Hematopoietic multipotent progenitor cell treated with erythropoietin and hydrocortisone succinate and interleukin-3 and kit ligand, for 17 days (in vitro differentiated cells): ENCODE data around the gene STAC.

ENCODE experiments used
- DNase-seq: peaks from one replicate; pipeline ENCODE4 v3.0.0-alpha.2; 2015; ENCODE audit warnings: low spot score

The STAC gene, protein sequence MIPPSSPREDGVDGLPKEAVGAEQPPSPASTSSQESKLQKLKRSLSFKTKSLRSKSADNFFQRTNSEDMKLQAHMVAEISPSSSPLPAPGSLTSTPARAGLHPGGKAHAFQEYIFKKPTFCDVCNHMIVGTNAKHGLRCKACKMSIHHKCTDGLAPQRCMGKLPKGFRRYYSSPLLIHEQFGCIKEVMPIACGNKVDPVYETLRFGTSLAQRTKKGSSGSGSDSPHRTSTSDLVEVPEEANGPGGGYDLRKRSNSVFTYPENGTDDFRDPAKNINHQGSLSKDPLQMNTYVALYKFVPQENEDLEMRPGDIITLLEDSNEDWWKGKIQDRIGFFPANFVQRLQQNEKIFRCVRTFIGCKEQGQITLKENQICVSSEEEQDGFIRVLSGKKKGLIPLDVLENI

DNA sequence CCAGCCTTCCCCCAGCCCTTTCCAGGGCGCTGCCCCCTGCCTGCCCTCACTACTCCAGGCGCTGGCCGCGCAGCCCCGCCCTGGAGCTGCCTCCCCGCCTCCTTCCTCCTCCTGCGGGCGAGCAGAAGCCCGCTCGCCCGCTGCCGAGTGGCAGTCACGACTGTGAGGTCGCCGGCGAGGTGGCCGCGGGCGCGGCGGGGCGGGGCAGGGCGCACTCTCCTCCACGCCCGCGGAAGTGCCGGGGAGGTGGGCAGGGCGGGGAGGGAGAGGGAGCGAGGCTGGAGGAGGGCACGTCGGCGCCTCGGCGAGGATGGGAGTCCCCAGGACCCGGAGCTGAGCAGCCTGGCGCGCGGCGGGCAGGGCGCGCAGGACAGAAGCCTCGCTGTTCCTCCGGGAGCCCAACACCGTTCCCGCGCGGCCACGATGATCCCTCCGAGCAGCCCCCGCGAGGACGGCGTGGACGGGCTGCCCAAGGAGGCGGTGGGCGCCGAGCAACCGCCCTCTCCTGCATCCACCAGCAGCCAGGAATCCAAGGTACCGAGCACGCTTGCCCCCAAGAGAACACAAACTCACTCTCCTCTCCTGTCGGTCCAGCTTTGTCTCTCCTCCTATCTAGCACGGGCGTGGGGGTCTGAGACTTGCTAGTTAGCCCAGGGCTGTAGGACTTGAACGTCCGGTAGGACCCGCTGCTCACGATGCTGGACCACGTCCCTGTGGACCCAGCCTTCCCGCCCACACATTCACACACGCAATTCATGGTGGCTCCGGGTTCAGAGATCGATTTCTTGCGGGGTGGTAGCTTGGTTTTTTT lies at the start of gene STAC:
TSS of gene STAC (plus strand) at position 284 of the 811 bp plus-strand sequence. CDS start at position 424, 140 bp downstream.
- no peak for DNase-seq

DNA sequence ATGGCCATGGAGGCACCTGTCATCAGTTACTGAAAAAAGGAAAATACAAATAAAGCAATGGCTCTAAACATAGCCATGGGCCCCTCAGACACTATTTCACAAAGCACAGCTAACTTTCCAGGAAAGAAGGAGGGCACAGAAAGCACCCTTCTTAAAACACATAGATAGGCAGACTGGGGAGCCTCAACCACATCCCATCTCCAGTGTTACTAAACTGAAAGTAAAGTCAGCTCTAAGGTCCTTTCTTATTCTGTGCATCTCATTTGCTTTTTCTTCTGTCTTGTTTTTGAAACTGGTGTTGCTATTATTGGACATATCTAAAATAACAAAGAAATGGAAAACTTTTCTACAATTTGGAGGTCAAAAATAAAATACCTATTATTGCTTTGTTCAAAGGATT lies 48.2 kb upstream of the STAC start:
- DNase-seq, result no peak

DNA sequence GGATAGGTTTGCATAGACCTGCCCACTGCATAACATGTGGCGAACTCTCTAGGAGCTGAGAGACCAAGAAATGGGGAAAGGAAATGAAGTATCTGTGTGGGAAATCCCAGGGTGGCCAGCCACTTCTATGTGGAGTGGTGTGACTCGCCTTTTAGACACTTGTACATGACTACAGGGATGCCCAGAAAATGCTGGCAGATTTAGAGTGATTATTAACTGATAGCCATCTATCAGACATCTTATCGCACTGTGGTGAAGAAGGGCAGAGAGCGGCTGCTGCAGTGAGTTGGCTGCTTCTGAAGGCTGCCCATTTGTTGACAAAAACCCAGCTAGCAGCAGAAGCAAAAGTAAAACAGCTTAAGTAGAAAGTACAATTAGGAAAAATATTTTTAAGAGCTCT lies 18.1 kb upstream of the STAC start:
- no peak for DNase-seq

DNA sequence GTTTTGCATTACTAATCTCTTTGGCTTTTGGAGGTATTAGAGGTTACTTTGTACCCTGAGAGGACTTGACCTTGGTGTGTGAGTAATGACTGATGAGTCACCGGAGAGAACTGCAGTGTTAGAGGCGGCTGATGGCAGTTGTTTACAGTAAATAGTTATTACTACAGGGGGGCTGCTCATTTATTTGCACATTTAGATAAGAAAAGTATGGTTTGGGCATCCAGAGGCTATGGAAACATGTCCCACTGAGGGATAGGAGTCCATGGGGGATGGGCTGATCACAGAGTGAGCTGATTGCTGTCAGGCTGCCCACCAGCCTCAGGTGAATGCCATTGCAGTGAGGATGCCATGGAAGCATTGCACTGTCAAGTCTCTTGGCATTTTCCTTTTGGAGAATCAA lies 17.3 kb upstream of the STAC start:
- no peak for DNase-seq

DNA sequence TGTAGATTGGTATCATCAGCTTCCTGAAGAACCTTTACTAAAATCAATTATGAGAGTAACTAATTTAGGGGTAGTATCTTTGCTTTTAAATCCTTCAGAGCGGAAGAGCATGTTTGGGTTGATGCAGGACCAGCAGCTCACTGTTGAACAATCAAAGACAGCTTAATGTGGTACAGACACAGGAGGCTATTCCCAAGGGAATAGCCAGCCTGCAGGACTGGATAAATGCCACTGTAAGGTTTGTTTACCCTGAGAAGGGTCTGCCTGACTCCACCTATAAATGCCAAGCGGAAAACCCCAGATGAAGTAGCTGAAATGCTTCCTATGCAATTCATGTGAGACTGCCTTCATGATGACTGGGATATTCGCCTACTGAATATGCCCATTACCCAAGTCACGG lies 16.0 kb upstream of the STAC start:
- no peak for DNase-seq

DNA sequence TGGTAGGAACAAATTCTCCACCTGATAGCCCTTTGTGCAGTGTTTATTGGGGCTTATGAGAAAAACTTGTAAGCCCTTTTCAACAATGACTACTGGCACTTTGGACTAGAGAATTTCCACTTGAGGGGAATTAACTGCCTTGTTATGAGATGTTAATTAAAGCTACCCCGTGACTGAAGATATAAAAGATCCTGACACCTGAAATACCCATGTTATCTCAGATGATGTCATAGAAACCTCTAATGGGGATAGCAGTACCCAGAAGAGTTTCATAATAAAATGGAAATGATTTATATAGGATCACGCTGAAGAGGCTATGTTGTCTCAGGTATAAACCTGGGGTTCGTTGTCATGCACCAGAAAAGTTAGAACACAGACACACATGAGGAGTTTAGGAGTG lies 14.5 kb upstream of the STAC start:
- no peak for DNase-seq

DNA sequence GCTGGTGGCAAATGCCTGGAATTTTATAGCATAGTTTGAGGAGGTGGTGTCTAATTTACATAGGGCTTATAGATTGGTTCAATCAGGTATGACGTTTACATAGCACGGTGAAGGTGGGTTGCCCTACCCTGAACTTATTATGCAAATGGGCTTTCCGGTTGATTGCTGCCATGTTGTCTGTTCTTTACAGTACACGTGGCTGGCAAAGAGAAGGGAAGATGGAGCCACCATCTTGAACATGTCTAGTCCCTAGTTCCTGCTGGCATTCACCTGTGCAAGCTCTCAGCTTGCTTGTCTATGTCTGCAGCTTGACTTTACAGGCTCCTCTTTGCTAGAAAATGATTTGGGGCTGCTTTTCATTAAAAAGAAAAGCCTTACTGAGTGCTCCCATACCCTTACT lies 14.0 kb upstream of the STAC start:
- DNase-seq, result no peak

DNA sequence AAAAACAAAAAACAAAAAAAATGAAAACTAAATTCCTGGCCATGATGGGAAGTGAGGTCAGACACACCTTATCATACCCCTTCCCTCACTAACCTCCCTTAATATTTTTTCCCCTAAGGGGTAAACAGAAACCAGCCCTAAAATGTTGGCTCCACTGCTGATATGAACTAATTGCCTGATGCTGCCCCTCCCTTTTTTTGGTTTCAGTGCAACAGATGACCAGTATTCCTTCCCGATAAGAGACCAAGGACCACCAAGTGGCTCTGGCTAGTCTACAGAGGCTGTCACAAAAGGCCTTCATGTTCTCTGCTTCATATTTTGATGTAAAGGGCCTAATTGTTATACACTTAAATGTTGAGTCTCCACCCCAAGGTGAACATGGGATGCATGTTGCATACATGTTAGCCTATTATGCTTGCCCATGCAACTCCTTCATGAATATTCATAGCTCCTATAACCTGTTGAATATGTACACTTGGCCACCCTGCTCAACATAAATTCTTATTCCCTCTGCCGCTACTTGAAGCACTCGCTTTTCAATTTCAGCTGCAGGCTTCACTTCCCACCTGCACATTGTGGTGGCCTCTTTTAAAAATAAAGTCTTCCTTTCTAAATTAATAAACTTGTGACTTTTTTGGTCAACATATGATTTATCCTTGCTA lies 12.3 kb upstream of the STAC start:
- no peak for DNase-seq

DNA sequence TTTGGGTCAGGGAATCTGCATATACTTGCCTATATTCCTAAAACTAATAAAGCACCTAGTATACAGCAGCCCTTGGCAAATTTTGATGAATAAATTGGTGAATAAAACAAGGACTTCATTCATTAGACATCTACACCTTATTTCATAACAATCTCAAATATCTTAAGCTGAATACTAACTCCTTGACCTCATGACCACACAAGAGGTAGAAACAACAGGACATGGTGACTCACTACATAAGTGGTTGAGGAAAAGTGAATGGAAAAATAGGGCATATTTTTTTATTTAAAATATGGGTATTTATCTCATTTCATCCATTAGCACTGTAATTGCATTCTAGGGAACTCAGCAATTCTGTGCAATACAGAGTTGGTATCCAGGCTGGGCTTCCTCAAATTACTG lies 7.8 kb upstream of the STAC start:
- no peak for DNase-seq

DNA sequence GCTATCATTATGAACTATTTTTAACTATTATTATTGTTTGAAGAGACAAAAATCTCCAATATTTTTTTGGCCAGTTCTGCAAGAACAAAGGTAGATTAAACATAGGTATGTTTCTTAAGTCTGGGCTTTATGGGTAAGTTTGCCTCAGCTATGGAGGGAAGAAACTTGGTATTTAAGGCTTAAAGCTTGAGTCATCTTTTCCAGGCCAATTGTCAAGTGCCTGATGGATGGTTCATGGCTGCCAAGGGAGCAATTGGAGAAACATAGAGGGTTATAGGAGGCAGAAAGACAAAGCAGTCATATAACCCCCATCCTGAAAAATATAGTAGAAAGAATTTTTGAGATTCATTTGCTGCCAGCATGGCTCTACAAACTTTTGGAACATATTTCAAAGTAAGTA lies 7.2 kb upstream of the STAC start:
- DNase-seq, result no peak

DNA sequence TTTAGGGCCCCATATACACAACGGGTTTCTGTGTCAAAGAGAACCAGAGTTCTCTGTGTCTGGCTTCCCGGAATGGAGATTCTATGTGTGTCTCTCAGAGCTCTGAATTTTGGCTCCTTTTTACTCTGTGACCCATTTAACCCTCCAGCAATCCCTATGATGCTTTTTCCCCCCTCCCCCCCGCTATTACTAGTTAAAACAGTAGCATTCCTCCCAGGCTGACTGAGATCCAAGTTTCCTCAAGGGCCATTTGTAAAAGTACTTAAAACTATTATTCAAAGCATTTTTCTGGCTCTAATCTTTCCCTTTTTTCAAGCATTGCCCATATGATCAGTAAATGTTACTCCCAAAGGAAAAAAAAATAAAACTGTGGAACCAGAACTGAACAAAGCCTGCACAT lies 6.6 kb upstream of the STAC start:
- no peak for DNase-seq

DNA sequence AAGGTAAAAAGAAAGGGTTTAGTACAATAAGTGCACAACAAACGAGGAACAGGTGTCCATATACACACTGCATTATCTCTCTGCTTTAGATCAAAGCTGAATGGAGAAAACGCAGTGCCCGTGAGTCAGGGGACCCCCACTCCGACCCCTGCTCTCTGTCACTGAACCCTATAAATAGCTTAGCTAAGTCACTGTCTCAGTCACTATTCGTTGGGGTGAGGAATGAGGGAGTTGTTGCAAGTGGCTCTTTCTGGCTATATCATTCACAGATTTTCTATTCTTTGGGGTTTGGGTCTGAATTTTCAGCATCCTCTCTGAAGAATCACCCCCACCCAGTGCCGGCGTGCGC lies 458 bp upstream of the STAC start:
- no peak for DNase-seq

DNA sequence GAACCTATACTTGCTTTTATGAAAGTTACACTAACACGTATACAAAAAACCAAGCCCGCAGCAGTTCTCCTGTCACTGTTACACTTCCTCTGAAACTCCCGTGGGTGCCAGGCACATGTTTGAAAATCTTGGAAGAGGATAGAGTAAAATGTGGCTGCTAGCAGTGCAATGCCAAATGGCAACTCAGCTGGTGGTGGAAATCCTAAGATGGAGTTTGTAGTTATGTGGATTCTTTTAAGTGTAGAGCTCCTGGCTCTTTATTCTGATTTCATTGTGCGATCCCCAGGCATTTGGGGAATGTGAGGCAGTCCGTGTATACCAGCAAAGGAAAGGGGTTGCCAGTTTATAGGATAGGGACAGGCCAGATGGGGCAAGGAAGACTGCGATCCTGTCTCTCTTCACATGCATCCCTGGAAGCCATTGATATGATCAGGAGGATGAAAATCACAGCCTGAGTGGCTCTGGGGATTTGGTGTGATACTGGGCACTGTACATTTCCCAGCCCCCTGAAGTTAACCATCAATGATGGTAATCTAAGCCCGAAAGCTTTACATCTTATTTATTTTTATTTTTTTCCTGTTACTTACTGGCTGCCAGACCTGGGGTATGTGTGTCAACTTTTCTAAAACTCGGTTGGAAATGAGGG lies 1.1 kb downstream of the STAC start:
- DNase-seq, result no peak

DNA sequence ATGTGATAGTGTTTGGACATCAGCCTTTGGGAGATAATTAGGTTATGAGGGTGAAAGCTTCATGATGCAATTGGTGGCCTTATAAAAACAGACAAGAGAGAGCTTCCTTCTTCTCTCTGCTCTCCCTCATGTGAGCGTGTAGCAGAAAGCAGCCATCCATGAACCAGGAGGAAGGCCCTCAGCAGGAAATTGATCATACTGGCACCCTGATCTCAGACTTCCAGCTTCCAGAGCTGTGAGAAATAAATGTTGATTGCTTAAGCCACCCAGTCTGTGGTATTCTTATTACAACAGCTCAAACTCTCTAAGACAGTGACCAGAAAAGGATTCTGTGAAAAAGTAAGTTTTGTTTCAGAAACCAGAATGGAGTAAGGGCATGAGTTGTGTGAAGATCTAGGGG lies 13.3 kb downstream of the STAC start:
- DNase-seq, result no peak

DNA sequence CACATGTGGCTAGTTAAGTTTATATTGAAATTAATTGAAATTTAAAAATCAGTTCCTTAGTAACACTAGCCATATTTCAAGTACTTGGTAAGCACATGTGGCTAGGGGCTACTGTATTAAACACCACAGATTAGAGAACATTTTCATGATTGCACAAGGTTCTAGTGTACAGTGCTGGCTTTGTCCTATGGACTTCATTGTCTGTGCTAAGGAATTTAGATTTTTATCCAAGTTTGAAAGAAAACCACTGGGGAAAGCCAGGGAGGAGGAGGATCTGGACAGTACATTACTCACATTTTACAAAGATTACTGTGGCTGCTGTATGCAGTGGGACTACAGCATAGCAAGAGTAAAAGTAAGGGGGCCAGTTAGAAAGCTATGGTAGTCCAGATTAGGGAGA lies 13.9 kb downstream of the STAC start:
- no peak for DNase-seq

DNA sequence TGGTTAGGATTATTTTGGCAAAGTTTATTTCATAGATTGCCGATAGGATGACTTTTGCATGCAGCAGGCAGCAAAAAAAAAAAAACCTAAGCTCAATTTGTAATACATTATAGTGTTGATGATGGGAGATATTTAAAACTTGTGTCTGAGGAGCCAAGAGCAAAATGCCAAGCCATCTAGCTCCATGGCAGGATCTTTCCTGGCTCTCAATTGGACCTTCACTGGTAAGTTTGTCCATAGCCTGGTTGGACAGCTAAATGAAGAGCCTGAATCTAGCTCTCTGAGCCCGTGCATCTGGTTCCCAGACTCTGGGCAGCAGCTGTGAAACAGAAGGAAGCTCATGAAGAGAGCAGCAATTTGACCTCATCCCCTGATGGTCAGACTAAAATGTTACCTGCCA lies 17.5 kb downstream of the STAC start:
- DNase-seq, result no peak

DNA sequence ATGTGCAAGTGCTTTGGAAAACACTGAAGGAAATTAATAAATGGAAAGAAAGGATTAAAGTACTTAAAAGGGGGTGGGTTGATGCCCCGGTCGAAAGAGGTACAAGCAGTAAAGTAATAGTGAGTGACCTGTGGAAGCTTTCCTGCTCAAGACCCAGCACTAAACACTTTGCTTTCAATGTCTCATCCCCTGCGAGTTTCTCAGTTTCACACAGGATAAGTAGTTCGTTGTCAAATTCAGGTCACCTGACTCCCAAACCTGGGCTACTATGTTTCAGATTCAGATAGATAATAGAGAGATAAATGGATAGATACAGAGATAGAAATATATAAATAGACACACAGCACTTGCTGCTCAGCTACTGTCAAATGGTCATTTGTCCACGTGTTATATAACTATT lies 19.6 kb downstream of the STAC start:
- DNase-seq, result no peak

DNA sequence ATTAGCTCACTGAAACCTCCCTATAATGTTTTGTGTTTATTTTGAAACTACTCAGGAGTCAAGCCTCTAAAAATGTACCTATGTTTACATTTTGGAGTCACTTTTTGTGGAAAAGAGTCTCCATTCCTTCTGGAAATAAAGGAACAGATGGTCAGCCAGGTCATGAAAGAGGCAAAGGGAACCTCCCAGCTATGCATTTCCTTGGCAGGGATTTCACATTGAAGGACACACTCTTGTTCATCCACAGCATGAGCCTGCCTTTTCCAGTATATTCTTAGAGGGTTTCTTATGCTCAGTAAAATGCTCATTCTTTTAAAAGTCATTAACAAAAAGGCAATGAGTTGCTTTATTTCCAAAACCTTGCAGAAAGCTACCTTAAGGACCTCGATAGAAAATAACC lies 20.8 kb downstream of the STAC start:
- no peak for DNase-seq

DNA sequence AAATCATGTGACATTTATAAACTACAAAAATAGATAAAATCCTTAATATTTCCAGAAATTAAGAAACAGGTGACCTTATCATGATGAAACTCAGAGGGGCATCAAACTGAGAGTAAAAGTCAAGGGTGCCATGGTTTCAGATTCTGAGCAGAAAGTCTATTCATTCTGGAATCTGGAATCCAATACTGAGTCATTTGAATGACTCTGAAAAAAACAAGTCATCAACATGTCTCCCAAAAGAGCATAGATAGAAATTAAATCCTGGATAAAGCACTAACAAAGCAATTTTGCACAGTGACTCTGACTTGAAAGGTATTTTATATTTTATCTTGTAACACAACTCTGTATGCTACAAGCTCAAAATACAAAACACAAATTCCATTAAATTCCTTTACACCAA lies 23.4 kb downstream of the STAC start:
- DNase-seq, result no peak

DNA sequence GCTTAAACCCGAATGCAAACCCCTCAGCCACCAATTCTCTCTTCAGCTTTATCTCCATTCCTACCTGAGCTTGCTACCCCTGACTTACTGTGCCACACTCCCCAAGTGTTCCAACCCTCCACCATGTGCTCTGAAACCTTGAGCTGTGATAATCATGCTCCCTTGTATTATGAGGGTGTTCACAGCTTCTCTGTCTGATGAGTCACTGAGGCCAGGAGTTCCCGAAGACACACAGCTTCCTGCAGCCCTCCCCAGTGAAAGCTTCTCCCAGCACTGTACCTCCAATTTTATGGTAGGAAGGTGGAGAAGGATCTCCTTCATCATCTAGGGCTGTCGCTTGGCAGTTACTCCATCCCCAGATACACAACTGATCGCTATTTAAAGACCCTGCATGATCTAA lies 24.9 kb downstream of the STAC start:
- no peak for DNase-seq

DNA sequence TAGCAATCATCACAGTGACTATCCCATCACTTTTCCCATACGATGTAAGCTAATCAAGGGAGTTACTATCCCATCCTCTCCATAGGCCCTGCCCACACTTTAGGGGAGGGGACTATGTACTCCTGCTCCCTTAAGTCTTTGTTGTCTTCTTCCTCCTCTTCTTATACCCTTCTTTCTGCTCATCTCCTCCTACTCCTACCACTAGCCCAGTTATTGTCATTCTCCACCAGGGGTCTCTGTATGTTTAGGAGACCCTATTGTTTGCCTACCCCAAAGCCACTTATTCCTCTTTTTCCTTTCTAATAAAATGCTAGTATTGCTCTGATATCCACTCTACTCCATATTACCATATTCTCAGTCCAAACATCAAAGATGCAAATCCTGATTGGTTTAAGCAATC lies 27.8 kb downstream of the STAC start:
- DNase-seq, result no peak

DNA sequence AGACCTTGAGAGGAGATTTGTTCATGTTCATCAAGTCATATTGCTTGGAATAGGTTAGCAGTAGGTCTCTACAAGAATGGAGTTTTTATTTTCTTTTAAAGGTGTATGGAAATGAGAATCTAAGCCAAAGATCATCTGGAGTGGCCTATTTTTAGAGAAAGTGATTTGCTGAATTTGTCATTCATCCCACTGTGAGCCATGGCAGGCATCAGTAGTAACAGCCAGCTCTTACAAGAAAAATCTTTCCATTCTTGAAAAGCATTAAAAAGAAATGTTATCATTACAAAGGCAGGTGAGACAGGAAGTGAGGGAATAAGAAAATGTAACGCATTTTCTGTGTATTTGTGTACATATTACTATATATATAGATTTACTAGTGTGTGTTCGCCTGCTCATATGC lies 29.6 kb downstream of the STAC start:
- no peak for DNase-seq

DNA sequence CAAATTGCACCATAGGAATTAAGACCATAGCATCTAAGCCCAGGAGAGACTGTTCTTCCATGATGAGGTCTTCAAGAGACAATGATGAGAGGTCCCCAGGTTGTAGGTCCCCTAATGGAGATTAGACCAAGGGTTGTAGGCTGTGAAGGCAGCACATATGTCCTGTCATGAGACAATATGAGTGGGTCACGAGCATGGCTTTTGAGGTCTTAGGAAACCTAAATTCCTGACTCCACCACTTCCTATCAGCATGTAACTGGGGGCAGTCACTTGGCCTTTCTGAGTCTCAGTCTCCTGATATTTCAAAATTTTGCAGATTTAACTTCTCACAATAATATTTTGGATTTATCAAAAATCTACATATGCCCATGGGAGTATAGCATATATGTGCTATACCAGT lies 31.3 kb downstream of the STAC start:
- no peak for DNase-seq
